ENCODE results near the gene KCNJ2. TPM values are rescaled to one million over a fixed set of nuclear protein-coding genes. Genes with fewer than 3 reads are reported as not detected.

The KCNJ2 gene
- total RNA-seq, 3 donors from 2014 or later = 2.4 to 8.8 (median 6.6) TPM

GRCh38 chr17:70183508-70183907 lies 14.2 kb downstream of the KCNJ2 start:
- DNase-seq (ENCODE audit: low spot score in 2 of 2) = no peak

GRCh38 chr17:70184207-70184606 lies 14.9 kb downstream of the KCNJ2 start:
- peaks cover 0 to 5% of the 10 kb centered on the region in 2 donors for H3K27me3 ChIP-seq
- H3K4me3 ChIP-seq = no peak overlapping the region
- TF ChIP-seq POLR2AphosphoS5 (IDR thresholded peaks at IDR 0.05) (no peak), CTCF (IDR thresholded peaks at IDR 0.05) (no peak), POLR2A (IDR thresholded peaks at IDR 0.05) (no peak)
- intact Hi-C loops (cut with DNase I; ENCODE audit: low total_unique reads) = no loop called here
- H3K4me1 ChIP-seq = no peaks in the 10 kb centered on the region
- no peak for DNase-seq (ENCODE audit: low spot score in 2 of 2)
- H3K36me3 ChIP-seq = no peaks in the 10 kb centered on the region
- no peak overlapping the region for H3K27ac ChIP-seq
- no peaks in the 10 kb centered on the region for H3K9me3 ChIP-seq

More at GRCh38 chr17:70183508-70183907, 14.2 kb downstream of the KCNJ2 start:
- Histone ChIP-seq H3K9me3 (no peaks in the 10 kb centered on the region), H3K4me1 (no peaks in the 10 kb centered on the region), H3K27ac (no peak overlapping the region), H3K4me3 (no peak overlapping the region), H3K36me3 (no peaks in the 10 kb centered on the region), H3K27me3 (peaks cover 0 to 5% of the 10 kb centered on the region in 2 donors)
- intact Hi-C loops (cut with DNase I; ENCODE audit: low total_unique reads) = no loop called here
- TF ChIP-seq CTCF (IDR thresholded peaks at IDR 0.05) (no peak), POLR2AphosphoS5 (IDR thresholded peaks at IDR 0.05) (no peak), POLR2A (IDR thresholded peaks at IDR 0.05) (no peak)

GRCh38 chr17:70184770-70185169 lies 15.4 kb downstream of the KCNJ2 start:
- DNase-seq (ENCODE audit: low spot score in 2 of 2) = no peak
- Histone ChIP-seq H3K4me3 (no peak overlapping the region), H3K27ac (no peak overlapping the region), H3K9me3 (no peaks in the 10 kb centered on the region), H3K36me3 (no peaks in the 10 kb centered on the region), H3K27me3 (peaks cover 0 to under 1% of the 10 kb centered on the region in 2 donors), H3K4me1 (no peaks in the 10 kb centered on the region)
- TF ChIP-seq CTCF (IDR thresholded peaks at IDR 0.05) = no peak
- intact Hi-C loops (cut with DNase I; ENCODE audit: low total_unique reads) = no loop called here

GRCh38 chr17:70185285-70185684 lies 16.0 kb downstream of the KCNJ2 start:
- no peaks in the 10 kb centered on the region for H3K4me1 ChIP-seq
- no peak overlapping the region for H3K27ac ChIP-seq
- H3K4me3 ChIP-seq = no peak overlapping the region
- no peaks in the 10 kb centered on the region for H3K27me3 ChIP-seq
- no peak for DNase-seq (ENCODE audit: low spot score in 2 of 2)
- H3K9me3 ChIP-seq = no peaks in the 10 kb centered on the region
- intact Hi-C loops (cut with DNase I; ENCODE audit: low total_unique reads) = no loop called here
- no peak for TF ChIP-seq POLR2AphosphoS5 (IDR thresholded peaks at IDR 0.05)
- TF ChIP-seq POLR2A (IDR thresholded peaks at IDR 0.05) = no peak
- no peak for TF ChIP-seq CTCF (IDR thresholded peaks at IDR 0.05)
- no peaks in the 10 kb centered on the region for H3K36me3 ChIP-seq

GRCh38 chr17:70187383-70187782 lies 18.1 kb downstream of the KCNJ2 start:
- H3K36me3 ChIP-seq = no peaks in the 10 kb centered on the region
- TF ChIP-seq CTCF (IDR thresholded peaks at IDR 0.05) (no peak), POLR2A (IDR thresholded peaks at IDR 0.05) (no peak), POLR2AphosphoS5 (IDR thresholded peaks at IDR 0.05) (no peak)
- H3K27me3 ChIP-seq = no peaks in the 10 kb centered on the region
- intact Hi-C loops (cut with DNase I; ENCODE audit: low total_unique reads) = no loop called here
- no peaks in the 10 kb centered on the region for H3K9me3 ChIP-seq
- DNase-seq (ENCODE audit: low spot score in 2 of 2) = no peak
- no peak overlapping the region for H3K27ac ChIP-seq
- H3K4me1 ChIP-seq = no peaks in the 10 kb centered on the region
- H3K4me3 ChIP-seq = no peak overlapping the region
